ENCODE measurements around the gene CEBPB.

The CEBPB gene

DNA sequence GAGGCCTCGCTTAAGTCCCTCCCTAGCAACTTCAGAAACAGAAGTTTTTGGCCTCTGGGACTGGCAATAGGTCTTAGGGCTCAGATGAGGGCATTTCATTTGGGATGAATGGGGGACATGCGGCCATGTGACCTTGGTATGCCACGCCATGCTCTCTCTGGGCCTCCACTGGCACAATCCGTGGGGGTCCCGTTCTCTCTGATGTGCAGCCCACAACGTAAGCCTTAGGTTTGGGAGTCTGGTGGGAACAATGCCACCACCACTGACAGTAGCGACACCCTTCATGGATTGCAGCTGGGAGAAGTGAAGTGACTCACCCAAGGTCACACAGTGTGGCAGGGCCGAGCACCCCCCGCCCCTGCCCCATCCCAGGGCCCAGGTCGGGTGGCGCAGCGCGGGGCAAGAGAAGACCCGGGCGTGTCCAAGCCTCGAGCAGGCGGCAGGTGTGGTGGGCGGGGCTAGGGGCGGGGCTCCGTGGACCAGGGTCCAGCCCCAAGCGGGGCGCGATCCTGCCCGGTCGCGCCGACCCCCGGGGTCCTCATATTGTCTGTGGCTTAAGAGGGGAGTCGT, 864 bp upstream of the CEBPB start:
- Histone ChIP-seq H3K27ac (ENCODE audit: low read depth, low read length) (no peak overlapping the region), H3K27me3 (ENCODE audit: control insufficient read depth, low read length) (peaks cover 6% of the 10 kb centered on the region), H3K4me2 (ENCODE audit: low read length) (peak overlapping the region; percentile 85), H4K20me1 (ENCODE audit: control insufficient read depth, insufficient read depth, low read depth, low read length) (peaks cover 3% of the 10 kb centered on the region; the same call in 1 of the 2 replicates), H3K4me1 (ENCODE audit: control insufficient read depth, low read length) (peaks cover 22% of the 10 kb centered on the region), H3K9me3 (ENCODE audit: control insufficient read depth, insufficient read depth, low read length) (no peaks in the 10 kb centered on the region), H3K79me2 (ENCODE audit: control insufficient read depth, low read length) (peaks cover 27% of the 10 kb centered on the region), H3K9me2 (replicated peaks; ENCODE audit: control insufficient read depth, low read length) (no peaks in the 10 kb centered on the region), H3F3A (ENCODE audit: control insufficient read depth, insufficient read depth) (no peaks in the 10 kb centered on the region), H3K36me3 (ENCODE audit: control insufficient read depth, low read length) (peaks cover 15% of the 10 kb centered on the region), H3K4me3 (ENCODE audit: low read length) (peak overlapping the region; percentile 96)
- TF ChIP-seq, protein P1, sequence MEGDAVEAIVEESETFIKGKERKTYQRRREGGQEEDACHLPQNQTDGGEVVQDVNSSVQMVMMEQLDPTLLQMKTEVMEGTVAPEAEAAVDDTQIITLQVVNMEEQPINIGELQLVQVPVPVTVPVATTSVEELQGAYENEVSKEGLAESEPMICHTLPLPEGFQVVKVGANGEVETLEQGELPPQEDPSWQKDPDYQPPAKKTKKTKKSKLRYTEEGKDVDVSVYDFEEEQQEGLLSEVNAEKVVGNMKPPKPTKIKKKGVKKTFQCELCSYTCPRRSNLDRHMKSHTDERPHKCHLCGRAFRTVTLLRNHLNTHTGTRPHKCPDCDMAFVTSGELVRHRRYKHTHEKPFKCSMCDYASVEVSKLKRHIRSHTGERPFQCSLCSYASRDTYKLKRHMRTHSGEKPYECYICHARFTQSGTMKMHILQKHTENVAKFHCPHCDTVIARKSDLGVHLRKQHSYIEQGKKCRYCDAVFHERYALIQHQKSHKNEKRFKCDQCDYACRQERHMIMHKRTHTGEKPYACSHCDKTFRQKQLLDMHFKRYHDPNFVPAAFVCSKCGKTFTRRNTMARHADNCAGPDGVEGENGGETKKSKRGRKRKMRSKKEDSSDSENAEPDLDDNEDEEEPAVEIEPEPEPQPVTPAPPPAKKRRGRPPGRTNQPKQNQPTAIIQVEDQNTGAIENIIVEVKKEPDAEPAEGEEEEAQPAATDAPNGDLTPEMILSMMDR (IDR thresholded peaks at IDR 0.05; ENCODE audit: low read depth, low read length, poor library complexity, severe bottlenecking) = no peak
- TF ChIP-seq EZH2phosphoT487 (IDR thresholded peaks at IDR 0.05; ENCODE audit: borderline replicate concordance, low read length) = no peak

GRCh38 chr20:50191065-50191543, 474 bp downstream of the CEBPB start:
- Histone ChIP-seq H3F3A (ENCODE audit: control insufficient read depth, insufficient read depth) (no peaks in the 10 kb centered on the region), H3K27ac (ENCODE audit: low read depth, low read length) (peak overlapping the region; percentile 81)
- TF ChIP-seq, protein P1 (IDR thresholded peaks at IDR 0.05; ENCODE audit: low read depth, low read length, poor library complexity, severe bottlenecking) = no peak
- TF ChIP-seq EZH2phosphoT487 (IDR thresholded peaks at IDR 0.05; ENCODE audit: borderline replicate concordance, low read length) = no peak

GRCh38 chr20:50191544-50192363, 1.1 kb downstream of the CEBPB start:
- Histone ChIP-seq H3K36me3 (ENCODE audit: control insufficient read depth, low read length) (peaks cover 15% of the 10 kb centered on the region), H3K9me3 (ENCODE audit: control insufficient read depth, insufficient read depth, low read length) (no peaks in the 10 kb centered on the region), H3K4me3 (ENCODE audit: low read length) (peak overlapping the region; percentile 96), H3K4me1 (ENCODE audit: control insufficient read depth, low read length) (peaks cover 19% of the 10 kb centered on the region), H3K27ac (ENCODE audit: low read depth, low read length) (peak overlapping the region; percentile 81), H3K4me2 (ENCODE audit: low read length) (peak overlapping the region; percentile 85), H3K9me2 (replicated peaks; ENCODE audit: control insufficient read depth, low read length) (no peaks in the 10 kb centered on the region), H4K20me1 (ENCODE audit: control insufficient read depth, insufficient read depth, low read depth, low read length) (peaks cover 3% of the 10 kb centered on the region; the same call in 1 of the 2 replicates), H3K79me2 (ENCODE audit: control insufficient read depth, low read length) (peaks cover 27% of the 10 kb centered on the region), H3K27me3 (ENCODE audit: control insufficient read depth, low read length) (no peaks in the 10 kb centered on the region), H3F3A (ENCODE audit: control insufficient read depth, insufficient read depth) (no peaks in the 10 kb centered on the region)
- no peak for TF ChIP-seq EZH2phosphoT487 (IDR thresholded peaks at IDR 0.05; ENCODE audit: borderline replicate concordance, low read length)
- TF ChIP-seq, protein P1 (IDR thresholded peaks at IDR 0.05; ENCODE audit: low read depth, low read length, poor library complexity, severe bottlenecking) = peak; percentile 35

More at GRCh38 chr20:50191065-50191543, 474 bp downstream of the CEBPB start:
- Histone ChIP-seq H3K4me3 (ENCODE audit: low read length) (peak overlapping the region; percentile 96), H3K4me1 (ENCODE audit: control insufficient read depth, low read length) (peaks cover 22% of the 10 kb centered on the region), H3K36me3 (ENCODE audit: control insufficient read depth, low read length) (peaks cover 15% of the 10 kb centered on the region), H4K20me1 (ENCODE audit: control insufficient read depth, insufficient read depth, low read depth, low read length) (peaks cover 3% of the 10 kb centered on the region; the same call in 1 of the 2 replicates), H3K79me2 (ENCODE audit: control insufficient read depth, low read length) (peaks cover 27% of the 10 kb centered on the region), H3K4me2 (ENCODE audit: low read length) (peak overlapping the region; percentile 85), H3K9me3 (ENCODE audit: control insufficient read depth, insufficient read depth, low read length) (no peaks in the 10 kb centered on the region), H3K27me3 (ENCODE audit: control insufficient read depth, low read length) (peaks cover under 1% of the 10 kb centered on the region; the same call in 1 of the 2 replicates), H3K9me2 (replicated peaks; ENCODE audit: control insufficient read depth, low read length) (no peaks in the 10 kb centered on the region)
